MM.1S (cell line): ENCODE data around the gene SFMBT2.

Experiments used
- CTCF ChIP-seq: fragments of 300-600 bp; sonication (generic); IDR thresholded peaks from 2 replicates; pipeline ENCODE4 v1.5.1; 2016; ENCODE audit warnings: antibody characterized with exemption, low read length, mixed read lengths
- EZH2 ChIP-seq: fragments of 300-600 bp; sonication (generic); optimal IDR thresholded peaks from 2 replicates; pipeline ENCODE3; 2017; ENCODE audit warnings: low read depth, mild to moderate bottlenecking, antibody characterized with exemption, low read length, mixed read lengths

DNA sequence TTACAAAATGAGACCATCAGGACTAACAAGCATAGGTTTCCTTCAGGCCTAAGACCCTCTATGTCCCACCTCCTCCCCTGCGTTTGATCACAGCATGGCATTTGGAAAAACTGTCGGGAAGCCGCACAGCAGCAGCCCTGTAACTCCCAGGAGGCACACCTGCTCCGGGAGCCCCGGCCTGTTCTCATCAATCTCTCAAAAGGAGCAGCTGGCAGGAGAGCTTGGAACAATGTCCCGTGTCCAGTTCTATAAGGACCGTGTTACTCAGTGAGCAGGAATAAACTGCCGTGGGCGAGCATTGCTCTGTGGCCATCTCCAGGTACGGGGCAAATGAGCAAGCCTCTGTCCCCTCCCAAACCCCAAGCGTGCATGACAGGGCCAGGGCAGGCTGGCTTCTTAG, 236.9 kb downstream of the SFMBT2 start:
- TF ChIP-seq EZH2 (no peak), CTCF (no peak)
